Right atrium auricular region (tissue), 2 donors: ENCODE data around the gene WDR82. TPM values are rescaled to one million over a fixed set of nuclear protein-coding genes. Genes with fewer than 3 reads are reported as not detected.

Experiments used
- DNase-seq: peaks from one replicate; pipeline ENCODE4 v3.0.0-alpha.2; 2019; ENCODE audit warnings: low spot score
- H3K27ac ChIP-seq, 2 donors: fragments of 200-600 bp; sonication (generic); 1 replicate in 1 of 2; 2 replicates in 1 of 2; pipeline ENCODE4 v1.5.1; 2016 to 2019
- H3K27me3 ChIP-seq, 2 donors: fragments of 200-600 bp; sonication (generic); one replicate each; pipeline versions ENCODE4 v1.5.1 to v1.6.0; 2017 to 2019
- H3K36me3 ChIP-seq: fragments of 200-600 bp; sonication (generic); one replicate; pipeline ENCODE4 v1.5.1; 2016
- H3K4me1 ChIP-seq, 2 donors: fragments of 200-600 bp; sonication (generic); one replicate each; pipeline versions ENCODE4 v1.5.1 to v1.6.0; 2017 to 2019
- H3K4me3 ChIP-seq, 2 donors: fragments of 200-600 bp; sonication (generic); 1 replicate in 1 of 2; 2 replicates in 1 of 2; pipeline ENCODE4 v1.5.1; 2017 to 2019; ENCODE audit warnings: mild to moderate bottlenecking in 1 of 2, moderate library complexity in 1 of 2
- H3K9me3 ChIP-seq, 2 donors: fragments of 200-600 bp; sonication (generic); one replicate each; pipeline ENCODE4 v1.5.1; 2019
- total RNA-seq, 2 donors: library from RNA; depleted of rRNA; stranded (reverse); fragments of >200 nt; gene quantifications; one replicate each; pipeline ENCODE4 v1.1.0, GENCODE V29; 2016
- TF ChIP-seq, protein P1 (sequence below), 2 donors: fragments of 200-600 bp; sonication (generic); IDR thresholded peaks; one replicate each; pipeline ENCODE4 v1.5.1; 2019; ENCODE audit warnings: antibody characterized with exemption in 2 of 2

WDR82 gene
- total RNA-seq, 2 donors from 2014 or later = 43.2 to 43.8 TPM

DNA sequence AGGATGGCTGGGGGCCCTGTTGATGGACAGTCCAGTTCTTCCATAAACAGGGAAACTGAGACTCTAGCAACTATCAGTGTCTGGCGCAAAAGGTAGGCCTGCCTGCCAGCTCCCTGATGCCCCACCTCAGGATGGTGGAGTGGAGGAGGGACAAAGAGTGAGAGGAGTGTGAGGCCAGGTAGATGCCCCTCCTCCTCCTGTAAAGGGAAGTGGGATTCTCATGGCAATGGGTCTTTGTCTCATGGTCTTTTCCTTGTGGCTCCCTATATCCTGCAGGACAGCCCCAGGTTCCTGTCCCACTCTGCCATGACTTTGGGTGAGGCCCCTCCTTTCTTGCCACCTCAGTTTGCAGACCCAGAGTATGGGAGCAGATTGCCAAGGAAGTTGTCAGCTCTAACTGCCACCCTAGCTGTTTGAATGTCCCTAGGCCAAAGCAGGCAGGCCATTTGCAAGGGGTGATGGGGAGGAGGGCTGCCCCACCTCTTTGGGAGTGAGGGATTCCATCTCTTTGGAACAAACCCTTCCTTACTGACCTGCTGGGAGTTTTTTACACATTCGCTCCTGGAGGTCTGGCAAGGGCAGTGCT lies 34.8 kb upstream of the WDR82 start:
- H3K9me3 ChIP-seq = no peaks in the 10 kb centered on the region
- peak overlapping the region in 1 of 2 donors; percentile 35 for H3K27ac ChIP-seq
- peaks cover 0 to 25% of the 10 kb centered on the region in 2 donors for H3K4me1 ChIP-seq

DNA sequence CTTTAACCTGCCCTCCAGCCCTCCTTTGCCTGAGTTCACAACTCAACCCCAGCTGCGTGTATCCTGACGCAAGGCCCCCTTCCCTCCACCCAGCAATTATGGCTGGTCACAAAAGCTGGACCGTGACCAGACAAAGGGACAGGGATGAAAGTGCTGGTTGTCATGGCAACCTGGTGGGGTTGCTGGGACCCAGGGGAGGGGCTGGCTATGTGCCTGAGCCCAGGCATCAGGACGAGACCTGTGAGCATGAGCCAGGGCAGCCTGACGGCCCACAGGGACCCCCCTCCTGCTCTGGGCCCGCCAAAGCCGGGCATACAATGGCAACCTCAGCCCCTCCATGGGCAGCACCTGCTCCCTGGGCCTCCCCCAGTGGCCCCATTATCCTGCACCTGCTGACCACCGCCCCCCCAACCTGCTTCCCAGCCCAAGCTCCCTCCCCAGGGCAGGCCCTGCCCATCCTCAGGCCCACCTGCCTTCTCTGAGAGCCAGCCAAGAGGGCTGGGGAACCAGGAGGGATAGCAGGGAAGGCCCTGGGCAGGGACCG lies 33.2 kb upstream of the WDR82 start:
- no peaks in the 10 kb centered on the region for H3K36me3 ChIP-seq
- no peak overlapping the region for H3K4me3 ChIP-seq
- TF ChIP-seq, protein P1, sequence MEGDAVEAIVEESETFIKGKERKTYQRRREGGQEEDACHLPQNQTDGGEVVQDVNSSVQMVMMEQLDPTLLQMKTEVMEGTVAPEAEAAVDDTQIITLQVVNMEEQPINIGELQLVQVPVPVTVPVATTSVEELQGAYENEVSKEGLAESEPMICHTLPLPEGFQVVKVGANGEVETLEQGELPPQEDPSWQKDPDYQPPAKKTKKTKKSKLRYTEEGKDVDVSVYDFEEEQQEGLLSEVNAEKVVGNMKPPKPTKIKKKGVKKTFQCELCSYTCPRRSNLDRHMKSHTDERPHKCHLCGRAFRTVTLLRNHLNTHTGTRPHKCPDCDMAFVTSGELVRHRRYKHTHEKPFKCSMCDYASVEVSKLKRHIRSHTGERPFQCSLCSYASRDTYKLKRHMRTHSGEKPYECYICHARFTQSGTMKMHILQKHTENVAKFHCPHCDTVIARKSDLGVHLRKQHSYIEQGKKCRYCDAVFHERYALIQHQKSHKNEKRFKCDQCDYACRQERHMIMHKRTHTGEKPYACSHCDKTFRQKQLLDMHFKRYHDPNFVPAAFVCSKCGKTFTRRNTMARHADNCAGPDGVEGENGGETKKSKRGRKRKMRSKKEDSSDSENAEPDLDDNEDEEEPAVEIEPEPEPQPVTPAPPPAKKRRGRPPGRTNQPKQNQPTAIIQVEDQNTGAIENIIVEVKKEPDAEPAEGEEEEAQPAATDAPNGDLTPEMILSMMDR (IDR thresholded peaks at IDR 0.05) = no peak
- H3K9me3 ChIP-seq = no peaks in the 10 kb centered on the region
- H3K4me1 ChIP-seq = peaks cover 0 to 12% of the 10 kb centered on the region in 2 donors
- no peaks in the 10 kb centered on the region for H3K27me3 ChIP-seq
- no peak for DNase-seq
- no peak overlapping the region for H3K27ac ChIP-seq

More for the DNA sequence above, 34.8 kb upstream of the WDR82 start:
- Histone ChIP-seq H3K27me3 (no peaks in the 10 kb centered on the region), H3K4me3 (no peak overlapping the region), H3K36me3 (no peaks in the 10 kb centered on the region)
- DNase-seq = no peak
- TF ChIP-seq, protein P1 (IDR thresholded peaks at IDR 0.05) = no peak

GRCh38 chr3:52310861-52311575 lies 32.6 kb upstream of the WDR82 start:
- TF ChIP-seq, protein P1 (IDR thresholded peaks at IDR 0.05) = no peak
- Histone ChIP-seq H3K4me3 (no peak overlapping the region), H3K36me3 (no peaks in the 10 kb centered on the region), H3K9me3 (no peaks in the 10 kb centered on the region), H3K27me3 (no peaks in the 10 kb centered on the region), H3K27ac (no peak overlapping the region), H3K4me1 (peaks cover 0 to 12% of the 10 kb centered on the region in 2 donors)
- no peak for DNase-seq

- no peak for DNase-seq
- Histone ChIP-seq H3K9me3 (no peaks in the 10 kb centered on the region), H3K36me3 (no peaks in the 10 kb centered on the region), H3K27ac (no peak overlapping the region), H3K27me3 (no peaks in the 10 kb centered on the region), H3K4me1 (peaks cover 0 to under 1% of the 10 kb centered on the region in 2 donors), H3K4me3 (no peak overlapping the region)
- TF ChIP-seq, protein P1 (IDR thresholded peaks at IDR 0.05) = no peak
Observed at GRCh38 chr3:52308308-52308707, 29.9 kb upstream of the WDR82 start.

DNA sequence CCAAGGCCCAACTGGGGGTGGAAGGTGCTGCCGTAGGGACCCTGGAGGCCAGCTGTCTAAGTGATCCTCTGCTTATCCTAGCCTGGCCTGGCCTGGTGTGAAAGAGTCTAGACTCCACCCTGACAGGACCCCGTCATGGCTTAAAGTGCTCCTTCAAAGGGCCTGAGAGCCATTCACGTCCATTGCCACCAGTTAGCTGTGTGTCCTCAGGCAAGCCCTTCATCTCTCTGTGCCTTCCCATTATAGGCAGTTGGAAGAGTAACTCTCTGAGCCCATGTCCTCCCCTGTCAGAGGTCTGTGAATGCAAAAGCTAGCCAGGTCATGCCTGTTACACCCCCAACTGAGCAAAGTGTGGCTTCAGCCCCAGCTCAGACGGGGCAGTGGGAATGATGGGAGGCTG lies 28.5 kb upstream of the WDR82 start:
- Histone ChIP-seq H3K4me1 (no peaks in the 10 kb centered on the region), H3K36me3 (no peaks in the 10 kb centered on the region), H3K9me3 (no peaks in the 10 kb centered on the region), H3K4me3 (no peak overlapping the region), H3K27me3 (no peaks in the 10 kb centered on the region), H3K27ac (no peak overlapping the region)
- TF ChIP-seq, protein P1 (IDR thresholded peaks at IDR 0.05) = no peak
- no peak for DNase-seq
